Ectodermal cell (in vitro differentiated cells): ENCODE measurements around the gene SEMA5A.

ENCODE experiments used
- H3K27ac ChIP-seq: 2 replicates; pipeline ENCODE4 v1.7.0; 2013; ENCODE audit warnings: mild to moderate bottlenecking, low read depth, low read length; ENCODE audit not compliant: insufficient read depth, poor library complexity, severe bottlenecking
- H3K27me3 ChIP-seq: 2 replicates; pipeline ENCODE4 v1.7.0; 2013; ENCODE audit warnings: mild to moderate bottlenecking, low read length; ENCODE audit not compliant: insufficient read depth, control insufficient read depth, poor library complexity, severe bottlenecking
- H3K36me3 ChIP-seq: one replicate; pipeline ENCODE4 v1.7.0; 2013; ENCODE audit warnings: low read length; ENCODE audit not compliant: control insufficient read depth, insufficient read depth
- H3K4me1 ChIP-seq: one replicate; pipeline ENCODE4 v1.7.0; 2013; ENCODE audit warnings: low read length; ENCODE audit not compliant: control insufficient read depth, insufficient read depth
- H3K4me3 ChIP-seq: 2 replicates; pipeline ENCODE4 v1.7.0; 2013; ENCODE audit warnings: low read depth, low read length, control low read depth; ENCODE audit not compliant: insufficient read depth
- H3K9me3 ChIP-seq: 2 replicates; pipeline ENCODE4 v1.7.0; 2013; ENCODE audit warnings: mild to moderate bottlenecking, low read length, moderate library complexity; ENCODE audit not compliant: control insufficient read depth
- WGBS, 2 experiments: methylation state at CpG; one replicate each; pipeline ENCODE4 v1.1.7; 2013; ENCODE audit warnings: missing lambda C conversion rate in 2 of 2; 5-methylcytosine and 5-hydroxymethylcytosine counted together

SEMA5A gene

DNA sequence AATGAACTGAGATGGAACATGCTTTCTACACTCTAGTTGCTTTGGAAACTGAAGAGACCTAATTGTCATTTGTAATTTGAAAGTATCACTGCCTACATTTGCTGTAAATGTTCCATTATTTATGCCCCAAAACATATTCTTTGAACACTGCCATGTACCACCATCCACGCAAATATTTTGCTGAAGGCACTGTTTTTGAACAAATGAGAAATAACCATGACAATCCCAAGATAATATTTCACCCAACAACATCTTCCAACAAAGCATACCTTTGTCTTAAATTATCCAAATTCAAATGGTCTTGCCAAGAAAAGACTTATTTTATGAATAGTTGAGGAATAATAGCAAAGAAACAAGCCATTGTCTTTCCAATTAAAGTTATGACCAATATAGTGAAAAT is 356.2 kb downstream of the SEMA5A start:
- H3K36me3 ChIP-seq = no peaks in the 10 kb centered on the region
- peaks cover 5% of the 10 kb centered on the region for H3K4me1 ChIP-seq
- no peak overlapping the region for H3K27ac ChIP-seq
- no peaks in the 10 kb centered on the region for H3K9me3 ChIP-seq
- peaks cover 9% of the 10 kb centered on the region for H3K27me3 ChIP-seq
- H3K4me3 ChIP-seq = no peak overlapping the region
- WGBS, 2 experiments = 94 to 97% methylated on average over 1 of the region's 1 CpG

DNA sequence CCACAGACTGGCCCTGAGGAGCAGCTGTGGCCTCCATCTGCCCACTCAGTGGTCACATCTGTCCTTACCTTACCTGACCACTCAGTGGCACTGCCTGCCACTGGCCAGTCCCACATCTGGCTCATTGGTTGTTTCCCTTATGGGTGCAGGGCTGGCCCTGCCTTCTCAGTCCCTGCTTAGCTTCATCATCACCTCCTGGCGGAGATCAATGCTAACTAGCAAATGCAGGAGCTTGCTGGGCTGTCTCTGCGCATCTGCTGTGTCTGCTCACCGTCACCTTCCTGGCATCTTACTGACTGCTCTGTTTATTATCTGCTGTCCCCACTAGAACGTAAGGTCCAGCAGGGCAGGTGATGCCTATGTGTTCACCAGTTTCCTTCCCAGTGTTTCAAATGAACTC is 356.9 kb downstream of the SEMA5A start:
- Histone ChIP-seq H3K27ac (no peak overlapping the region), H3K4me1 (no peaks in the 10 kb centered on the region), H3K36me3 (no peaks in the 10 kb centered on the region), H3K4me3 (no peak overlapping the region), H3K27me3 (peaks cover 2% of the 10 kb centered on the region), H3K9me3 (no peaks in the 10 kb centered on the region)
- WGBS, 2 experiments = 91 to 98% methylated on average over 4 of the region's 4 CpGs

DNA sequence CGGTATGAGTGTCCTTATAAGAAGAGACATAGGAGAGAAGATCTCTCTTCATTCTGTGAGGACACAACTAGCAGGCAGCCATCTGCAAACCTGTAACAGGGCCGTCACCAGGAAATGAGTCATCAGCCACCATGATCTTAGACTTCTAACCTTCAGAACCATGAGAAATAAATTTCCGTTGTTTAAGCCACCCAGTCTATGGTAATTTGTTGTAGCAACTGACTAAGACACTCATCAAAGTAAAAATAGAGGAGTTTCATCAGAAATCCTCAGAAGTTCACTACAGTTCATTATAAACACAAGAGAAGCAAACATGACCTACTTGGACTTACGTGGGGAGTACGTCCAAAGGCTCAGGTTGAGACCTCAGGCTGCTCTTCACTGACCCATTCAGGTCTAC is 357.7 kb downstream of the SEMA5A start:
- no peaks in the 10 kb centered on the region for H3K36me3 ChIP-seq
- no peaks in the 10 kb centered on the region for H3K27me3 ChIP-seq
- H3K4me1 ChIP-seq = no peaks in the 10 kb centered on the region
- H3K4me3 ChIP-seq = no peak overlapping the region
- H3K9me3 ChIP-seq = no peaks in the 10 kb centered on the region
- WGBS, 2 experiments = 82 to 89% methylated on average over 5 of the region's 5 CpGs
- no peak overlapping the region for H3K27ac ChIP-seq

DNA sequence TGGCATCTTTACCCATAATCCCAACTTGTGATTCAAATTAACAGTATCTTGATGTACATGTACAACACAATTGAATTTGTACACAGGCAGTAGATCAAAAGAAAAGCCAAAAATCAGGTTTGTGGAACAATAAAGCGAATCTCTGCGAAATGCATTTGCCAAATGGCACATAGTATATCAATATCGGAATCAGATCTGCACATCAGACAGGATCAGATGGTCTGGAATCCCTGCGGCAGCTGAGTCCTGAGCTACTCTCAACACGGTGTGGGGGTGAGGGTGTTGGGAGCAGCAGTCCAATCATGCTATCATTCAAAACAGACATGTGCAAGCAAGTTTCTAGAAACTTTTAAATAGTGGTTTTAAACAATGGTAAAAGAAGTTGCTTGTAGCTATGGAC is 358.3 kb downstream of the SEMA5A start:
- Histone ChIP-seq H3K9me3 (no peaks in the 10 kb centered on the region), H3K27ac (no peak overlapping the region), H3K27me3 (no peaks in the 10 kb centered on the region), H3K4me1 (no peaks in the 10 kb centered on the region), H3K36me3 (no peaks in the 10 kb centered on the region), H3K4me3 (no peak overlapping the region)
- WGBS, 2 experiments = 94 to 97% methylated on average over 5 of the region's 5 CpGs

DNA sequence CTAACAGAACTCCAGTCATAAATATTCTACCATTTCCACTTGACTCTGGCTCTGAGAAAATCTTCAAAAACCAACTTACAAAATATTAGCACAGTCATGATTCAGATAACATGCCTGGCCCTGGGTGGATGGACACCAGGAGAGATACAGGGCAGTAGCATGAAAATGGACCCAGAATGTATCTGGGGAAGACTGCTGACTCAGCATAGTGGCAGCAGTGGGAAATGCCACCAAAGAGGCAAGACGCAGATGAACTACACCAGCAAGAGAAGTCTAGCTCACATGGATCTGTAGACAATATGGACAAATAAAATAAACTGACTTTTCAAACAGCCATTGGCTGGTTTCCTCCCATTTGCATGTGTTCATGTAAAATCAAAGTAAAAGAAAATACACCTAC is 359.8 kb downstream of the SEMA5A start:
- H3K4me3 ChIP-seq = no peak overlapping the region
- WGBS, 2 experiments = 97 to 100% methylated on average over 1 of the region's 1 CpG
- no peaks in the 10 kb centered on the region for H3K27me3 ChIP-seq
- no peaks in the 10 kb centered on the region for H3K9me3 ChIP-seq
- H3K27ac ChIP-seq = no peak overlapping the region
- no peaks in the 10 kb centered on the region for H3K4me1 ChIP-seq
- H3K36me3 ChIP-seq = no peaks in the 10 kb centered on the region

DNA sequence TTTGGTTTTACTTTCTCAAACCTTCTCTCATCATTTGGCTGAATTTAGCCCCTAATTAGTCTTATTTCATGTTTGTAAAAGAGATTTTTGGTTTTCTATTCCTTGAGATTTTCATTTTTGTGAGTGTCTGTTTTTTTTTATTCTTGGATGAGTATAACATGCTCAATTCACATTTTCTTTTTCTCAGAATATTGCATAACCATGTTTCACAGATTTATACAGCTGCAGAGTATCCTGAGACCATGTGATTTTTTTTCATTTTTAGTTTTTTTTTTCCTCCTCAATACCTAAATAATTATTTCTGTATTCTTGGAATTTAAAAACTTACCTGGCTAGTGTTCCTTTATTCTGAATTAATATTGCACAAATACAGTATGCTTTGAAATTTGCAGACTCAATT is 361.9 kb downstream of the SEMA5A start:
- H3K27ac ChIP-seq = no peak overlapping the region
- H3K36me3 ChIP-seq = no peaks in the 10 kb centered on the region
- H3K4me1 ChIP-seq = no peaks in the 10 kb centered on the region
- no peak overlapping the region for H3K4me3 ChIP-seq
- no peaks in the 10 kb centered on the region for H3K27me3 ChIP-seq
- no peaks in the 10 kb centered on the region for H3K9me3 ChIP-seq

DNA sequence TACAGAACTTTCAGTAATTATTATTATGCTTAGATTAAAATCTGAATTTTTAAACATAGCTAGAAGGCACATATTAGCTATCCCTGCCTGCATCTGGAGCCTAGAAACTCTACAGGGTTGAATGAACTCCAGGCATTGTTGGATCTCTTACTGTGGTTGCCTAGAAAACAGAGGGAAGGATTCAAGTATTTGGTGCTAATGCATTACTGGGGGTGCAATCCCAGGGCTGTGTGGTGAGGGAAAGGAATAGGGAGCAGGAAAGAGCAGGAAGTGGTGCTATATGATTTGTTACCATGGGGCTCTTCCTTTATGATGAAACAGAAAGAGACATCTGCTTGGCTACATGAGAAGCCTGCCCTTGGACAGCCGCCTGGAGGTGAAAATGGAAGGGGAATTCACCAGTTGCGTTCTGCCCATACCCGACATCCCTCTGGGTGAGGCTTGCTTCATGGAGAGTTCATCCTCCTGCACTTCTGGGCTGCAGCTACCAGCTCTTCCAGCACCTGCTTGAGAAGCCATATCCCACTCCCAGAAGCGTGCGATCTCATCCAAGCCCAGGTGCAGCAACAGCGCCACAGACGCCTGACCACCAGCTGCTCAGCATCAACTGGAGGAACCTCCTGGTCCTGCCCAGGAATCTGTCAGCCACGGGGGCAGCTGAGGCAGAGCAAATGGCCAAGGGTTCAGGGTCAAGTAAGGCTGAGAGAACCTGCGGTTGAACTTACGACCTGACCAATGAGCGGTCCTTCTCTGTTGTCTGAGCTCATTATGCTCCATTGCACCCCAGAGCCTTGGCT is 362.8 kb downstream of the SEMA5A start:
- no peaks in the 10 kb centered on the region for H3K27me3 ChIP-seq
- H3K36me3 ChIP-seq = no peaks in the 10 kb centered on the region
- H3K4me1 ChIP-seq = no peaks in the 10 kb centered on the region
- no peak overlapping the region for H3K27ac ChIP-seq
- 94 to 95% methylated on average over 11 of the region's 11 CpGs for WGBS, 2 experiments
- no peak overlapping the region for H3K4me3 ChIP-seq
- H3K9me3 ChIP-seq = no peaks in the 10 kb centered on the region

DNA sequence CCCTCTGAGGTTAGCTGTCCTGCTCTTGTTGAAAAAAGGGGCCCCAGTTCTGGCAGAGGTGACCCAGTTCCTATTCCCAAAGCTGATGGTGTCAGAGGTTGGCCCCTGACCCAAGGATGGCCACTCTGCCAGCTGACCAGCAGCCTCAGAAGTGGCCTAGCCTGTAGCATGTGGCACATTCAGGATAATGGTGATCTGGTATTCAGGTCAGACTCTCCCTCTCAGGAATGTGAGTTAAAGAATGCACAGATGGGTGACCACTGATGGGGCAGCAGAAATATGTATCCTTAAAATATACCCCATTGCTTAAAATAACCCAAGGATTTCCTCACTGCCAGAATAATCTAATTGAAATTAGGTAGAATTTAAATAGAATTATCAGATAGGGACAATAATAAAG is 369.2 kb downstream of the SEMA5A start:
- no peaks in the 10 kb centered on the region for H3K9me3 ChIP-seq
- H3K4me1 ChIP-seq = no peaks in the 10 kb centered on the region
- H3K36me3 ChIP-seq = no peaks in the 10 kb centered on the region
- no peak overlapping the region for H3K27ac ChIP-seq
- no peaks in the 10 kb centered on the region for H3K27me3 ChIP-seq
- H3K4me3 ChIP-seq = no peak overlapping the region

DNA sequence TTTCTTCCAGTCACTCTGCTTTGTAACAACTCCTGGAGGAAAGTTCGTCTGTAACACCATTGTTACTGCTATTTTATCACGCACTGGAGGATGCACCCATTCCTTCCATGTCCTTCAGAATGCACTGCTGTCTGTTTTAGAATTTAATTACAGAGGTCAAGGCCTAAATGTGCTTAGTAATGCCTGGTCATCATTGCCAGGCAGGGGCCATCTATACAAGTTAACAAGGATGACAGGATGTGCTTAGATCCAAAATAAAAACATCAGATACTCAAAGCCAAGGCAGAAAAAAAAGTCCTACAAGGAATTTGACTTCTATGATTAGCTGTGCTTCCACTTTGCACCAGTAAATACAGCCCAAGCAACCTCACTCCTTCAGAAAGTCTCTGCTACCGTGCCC is 371.4 kb downstream of the SEMA5A start:
- H3K4me3 ChIP-seq = no peak overlapping the region
- no peaks in the 10 kb centered on the region for H3K36me3 ChIP-seq
- H3K27ac ChIP-seq = no peak overlapping the region
- no peaks in the 10 kb centered on the region for H3K27me3 ChIP-seq
- no peaks in the 10 kb centered on the region for H3K4me1 ChIP-seq
- 89% methylated on average over 3 of the region's 3 CpGs for WGBS, 2 experiments
- H3K9me3 ChIP-seq = no peaks in the 10 kb centered on the region

DNA sequence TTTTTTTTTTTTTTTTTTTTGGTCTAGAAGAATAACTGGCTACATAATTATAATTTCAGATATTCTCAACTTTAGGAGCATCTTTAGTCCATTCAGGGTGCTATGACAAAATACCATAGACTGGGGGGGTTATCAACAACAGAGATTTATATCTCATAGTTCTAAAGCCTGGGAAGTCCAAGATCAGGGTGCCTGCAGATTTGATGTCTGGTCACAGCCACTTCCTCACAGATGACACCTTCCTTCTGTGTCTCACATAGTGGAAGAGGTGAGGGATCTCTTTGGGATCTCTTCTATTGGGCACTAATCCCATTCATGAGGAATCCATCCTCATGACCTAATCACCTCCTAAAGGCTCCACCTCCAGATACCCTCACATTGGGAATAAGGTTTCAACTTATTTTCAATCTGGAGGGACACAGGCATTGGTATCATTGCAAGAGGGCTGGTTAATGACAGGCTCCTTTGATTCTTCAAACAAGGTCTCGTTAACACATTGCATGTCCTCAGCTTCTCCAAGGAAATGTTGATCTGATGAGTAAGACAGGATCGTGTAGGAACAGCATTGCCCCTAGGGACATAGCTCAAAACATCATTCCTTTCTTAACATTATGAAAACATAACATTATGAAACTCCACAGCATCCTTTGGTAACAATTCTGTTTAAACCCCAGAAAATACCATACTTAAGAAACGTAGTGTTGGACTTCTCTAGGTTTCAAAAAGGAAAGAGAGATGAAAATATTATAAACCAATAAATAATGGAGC is 372.4 kb downstream of the SEMA5A start:
- H3K4me3 ChIP-seq = no peak overlapping the region
- 74 to 77% methylated on average over 2 of the region's 3 CpGs for WGBS, 2 experiments

More for the DNA sequence above, 372.4 kb downstream of the SEMA5A start:
- H3K36me3 ChIP-seq = no peaks in the 10 kb centered on the region
- H3K4me1 ChIP-seq = no peaks in the 10 kb centered on the region
- no peaks in the 10 kb centered on the region for H3K9me3 ChIP-seq
- H3K27ac ChIP-seq = no peak overlapping the region
- no peaks in the 10 kb centered on the region for H3K27me3 ChIP-seq
